KBM-7 (cell line): Measurements from ENCODE around the gene TSG101.

Experiments
- DNase-seq: peaks from one replicate; pipeline ENCODE4 v3.0.0-alpha.2; 2015
- in situ Hi-C: fragments of 300-500 bp; cut with MboI; formaldehyde crosslinking; loops from 2 replicates; pipeline ENCODE4 v1.14.3; 2020; ENCODE audit warnings: low sequenced_read_pairs, low pct_unique_long_range_greater_than_20kb, mixed read lengths

The TSG101 gene

GRCh38 chr11:18452927-18453326 is 73.8 kb downstream of the TSG101 start:
- in situ Hi-C loops, result no loop called here
- no peak for DNase-seq

GRCh38 chr11:18449251-18449650 is 77.5 kb downstream of the TSG101 start:
- no peak for DNase-seq
- in situ Hi-C loops, result no loop called here

DNA sequence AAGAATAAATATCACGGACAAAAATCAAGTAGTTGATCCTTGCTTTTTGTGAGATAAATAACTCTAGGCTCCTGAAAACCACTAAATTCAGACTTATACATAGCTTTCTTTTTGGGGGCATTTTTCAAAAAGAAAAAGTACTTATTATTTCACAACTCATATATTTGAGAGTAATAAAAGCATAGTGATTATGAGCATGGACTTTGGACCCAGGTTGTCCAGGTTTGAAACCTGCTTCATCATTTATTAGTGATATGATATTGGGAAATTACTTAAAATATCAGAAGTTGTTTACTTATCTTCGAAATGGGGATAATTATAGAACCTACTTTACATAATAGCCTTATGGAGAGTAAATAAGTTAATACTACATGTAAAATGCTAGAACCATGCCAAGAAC is 88.1 kb downstream of the TSG101 start:
- in situ Hi-C loops, result no loop called here
- no peak for DNase-seq
